Body of pancreas (tissue), 4 donors: Measurements from ENCODE around the gene CMSS1.

Experiments
- POLR2A ChIP-seq, 3 donors: fragments of 450-650 bp; IDR thresholded peaks; one replicate each; pipeline ENCODE4 v1.6.1; 2016; ENCODE audit warnings: antibody characterized with exemption in 3 of 3, mild to moderate bottlenecking in 2 of 3
- TF ChIP-seq, protein P1 (sequence below), 7 experiments: fragments of 450-650 bp in 4 of 7; fragments of 200-600 bp in 3 of 7; sonication (generic) in 3 of 7; IDR thresholded peaks; one replicate each; pipeline ENCODE4 v1.5.1; 2016 to 2019; ENCODE audit warnings: antibody characterized with exemption in 7 of 7

DNA sequence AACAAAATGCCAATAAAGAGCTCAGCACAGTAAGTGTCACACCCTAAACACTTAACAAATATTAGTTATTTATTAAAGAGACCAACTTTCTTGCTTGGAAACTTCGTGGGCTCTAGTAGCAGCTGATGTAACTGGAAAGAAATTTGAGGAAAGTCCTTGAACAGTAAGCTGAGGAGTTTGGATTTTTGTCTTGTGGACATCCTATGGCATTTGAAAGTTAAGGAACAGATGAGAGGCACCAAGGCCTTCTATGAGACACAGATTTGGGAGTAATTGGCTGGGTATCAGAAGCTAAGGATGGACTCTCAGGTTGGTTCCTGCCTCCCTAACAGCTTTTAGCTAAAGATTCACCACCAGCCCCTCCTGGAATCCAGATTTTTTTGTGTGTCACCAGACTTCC, 356.3 kb downstream of the CMSS1 start:
- TF ChIP-seq, protein P1, sequence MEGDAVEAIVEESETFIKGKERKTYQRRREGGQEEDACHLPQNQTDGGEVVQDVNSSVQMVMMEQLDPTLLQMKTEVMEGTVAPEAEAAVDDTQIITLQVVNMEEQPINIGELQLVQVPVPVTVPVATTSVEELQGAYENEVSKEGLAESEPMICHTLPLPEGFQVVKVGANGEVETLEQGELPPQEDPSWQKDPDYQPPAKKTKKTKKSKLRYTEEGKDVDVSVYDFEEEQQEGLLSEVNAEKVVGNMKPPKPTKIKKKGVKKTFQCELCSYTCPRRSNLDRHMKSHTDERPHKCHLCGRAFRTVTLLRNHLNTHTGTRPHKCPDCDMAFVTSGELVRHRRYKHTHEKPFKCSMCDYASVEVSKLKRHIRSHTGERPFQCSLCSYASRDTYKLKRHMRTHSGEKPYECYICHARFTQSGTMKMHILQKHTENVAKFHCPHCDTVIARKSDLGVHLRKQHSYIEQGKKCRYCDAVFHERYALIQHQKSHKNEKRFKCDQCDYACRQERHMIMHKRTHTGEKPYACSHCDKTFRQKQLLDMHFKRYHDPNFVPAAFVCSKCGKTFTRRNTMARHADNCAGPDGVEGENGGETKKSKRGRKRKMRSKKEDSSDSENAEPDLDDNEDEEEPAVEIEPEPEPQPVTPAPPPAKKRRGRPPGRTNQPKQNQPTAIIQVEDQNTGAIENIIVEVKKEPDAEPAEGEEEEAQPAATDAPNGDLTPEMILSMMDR (IDR thresholded peaks at IDR 0.05) = no peak
- TF ChIP-seq POLR2A (IDR thresholded peaks at IDR 0.05) = no peak
